ENCODE data around the gene KIF16B. TPM values are rescaled to one million over a fixed set of nuclear protein-coding genes. Genes with fewer than 3 reads are reported as not detected.

The KIF16B gene
- total RNA-seq, 1 donor from 2014 or later = 7.2 TPM

- DNase-seq (ENCODE audit: low read depth, low spot score) = no peak
Observed at GRCh38 chr20:16483024-16483423, 90.2 kb downstream of the KIF16B start.

GRCh38 chr20:16481977-16482376 lies 91.3 kb downstream of the KIF16B start:
- no peak for DNase-seq (ENCODE audit: low read depth, low spot score)

GRCh38 chr20:16479666-16480065 lies 93.6 kb downstream of the KIF16B start:
- no peak for DNase-seq (ENCODE audit: low read depth, low spot score)

GRCh38 chr20:16477632-16478031 lies 95.6 kb downstream of the KIF16B start:
- no peak for DNase-seq (ENCODE audit: low read depth, low spot score)

GRCh38 chr20:16476032-16476431 lies 97.2 kb downstream of the KIF16B start:
- DNase-seq (ENCODE audit: low read depth, low spot score) = no peak

- no peak for DNase-seq (ENCODE audit: low read depth, low spot score)
Observed at GRCh38 chr20:16475225-16475624, 98.0 kb downstream of the KIF16B start.

- DNase-seq (ENCODE audit: low read depth, low spot score) = no peak
Observed at GRCh38 chr20:16474363-16474762, 98.9 kb downstream of the KIF16B start.

GRCh38 chr20:16472045-16472872 lies 101.0 kb downstream of the KIF16B start:
- DNase-seq (ENCODE audit: low read depth, low spot score) = no peak

- DNase-seq (ENCODE audit: low read depth, low spot score) = no peak
Observed at GRCh38 chr20:16469395-16469905, 103.8 kb downstream of the KIF16B start.

- DNase-seq (ENCODE audit: low read depth, low spot score) = no peak
Observed at GRCh38 chr20:16462711-16463110, 110.5 kb downstream of the KIF16B start.

- no peak for DNase-seq (ENCODE audit: low read depth, low spot score)
Observed at GRCh38 chr20:16459019-16459700, 114.1 kb downstream of the KIF16B start.

GRCh38 chr20:16457514-16457913 lies 115.7 kb downstream of the KIF16B start:
- no peak for DNase-seq (ENCODE audit: low read depth, low spot score)

GRCh38 chr20:16455324-16455723 lies 117.9 kb downstream of the KIF16B start:
- no peak for DNase-seq (ENCODE audit: low read depth, low spot score)

- no peak for DNase-seq (ENCODE audit: low read depth, low spot score)
Observed at GRCh38 chr20:16451982-16452381, 121.3 kb downstream of the KIF16B start.

GRCh38 chr20:16451001-16451400 lies 122.2 kb downstream of the KIF16B start:
- DNase-seq (ENCODE audit: low read depth, low spot score) = no peak

- DNase-seq (ENCODE audit: low read depth, low spot score) = no peak
Observed at GRCh38 chr20:16446991-16447390, 126.3 kb downstream of the KIF16B start.

- no peak for DNase-seq (ENCODE audit: low read depth, low spot score)
Observed at GRCh38 chr20:16446246-16446645, 127.0 kb downstream of the KIF16B start.

GRCh38 chr20:16445482-16445881 lies 127.8 kb downstream of the KIF16B start:
- no peak for DNase-seq (ENCODE audit: low read depth, low spot score)

- DNase-seq (ENCODE audit: low read depth, low spot score) = no peak
Observed at GRCh38 chr20:16444057-16444777, 129.0 kb downstream of the KIF16B start.

GRCh38 chr20:16441546-16442164 lies 131.6 kb downstream of the KIF16B start:
- DNase-seq (ENCODE audit: low read depth, low spot score) = no peak

- no peak for DNase-seq (ENCODE audit: low read depth, low spot score)
Observed at GRCh38 chr20:16440686-16441085, 132.6 kb downstream of the KIF16B start.
